H1 (cell line): Measurements from ENCODE around the gene ZNF211. TPM values are rescaled to one million over a fixed set of nuclear protein-coding genes. Genes with fewer than 3 reads are reported as not detected.
A peak's percentile ranks its signal among the peaks of the same experiment; 100 is the strongest.

Source experiments
- BRCA1 ChIP-seq: IDR thresholded peaks from 2 replicates; pipeline ENCODE4 v1.6.1; 2012; ENCODE audit warnings: low read depth, low read length, improper control_type of control experiment
- HDAC2 ChIP-seq, 2 experiments: fragments of 300-600 bp in 1 of 2; sonication (generic) in 1 of 2; IDR thresholded peaks; 2 replicates each; pipeline ENCODE4 v1.6.1; 2011 to 2012; ENCODE audit warnings: low read depth in 2 of 2, low read length in 2 of 2, mild to moderate bottlenecking in 2 of 2, moderate library complexity in 2 of 2, borderline replicate concordance in 1 of 2, inconsistent platforms in 1 of 2
- HDAC6 ChIP-seq: IDR thresholded peaks from one replicate; pipeline ENCODE4 v1.7.1; 2012; ENCODE audit warnings: low read depth, mild to moderate bottlenecking, inconsistent platforms, low read length, moderate library complexity
- RNF2 ChIP-seq: fragments of 200-900, 300-1000 bp; sonication (generic); IDR thresholded peaks from 2 replicates; pipeline ENCODE4 v1.7.1; 2016; ENCODE audit warnings: borderline replicate concordance, low read depth, mild to moderate bottlenecking, antibody characterized with exemption, low read length; ENCODE audit not compliant: poor library complexity, severe bottlenecking; ENCODE audit errors: missing control alignments
- SAP30 ChIP-seq: fragments of 300-600 bp; sonication (generic); IDR thresholded peaks from 2 replicates; pipeline ENCODE4 v1.7.1; 2012; ENCODE audit warnings: low read length, moderate library complexity, mild to moderate bottlenecking, inconsistent platforms; ENCODE audit not compliant: insufficient read depth, insufficient replicate concordance
- YY1 ChIP-seq: IDR thresholded peaks from 2 replicates; pipeline ENCODE4 v1.6.1; 2011; ENCODE audit warnings: low read depth, mild to moderate bottlenecking, low read length
- ZNF274 ChIP-seq: IDR thresholded peaks from 2 replicates; pipeline ENCODE4 v1.7.0; 2012; ENCODE audit warnings: low read length, borderline replicate concordance; ENCODE audit errors: extremely low read depth
- polyA plus RNA-seq, 7 experiments: library from polyadenylated mRNA; depleted of rRNA in 3 of 7; stranded (reverse) in 5 of 7; unstranded in 2 of 7; fragments of >200 nt in 5 of 7; fragments of 200-250 nt in 2 of 7; gene quantifications; 1 replicate in 5 of 7; 2 replicates in 1 of 7; 4 replicates in 1 of 7; pipeline versions ENCODE4 v1.2.1 to v1.2.3, GENCODE V29; 2011 to 2013; ENCODE audit warnings: missing spikeins in 2 of 7, mixed read lengths in 2 of 7
- total RNA-seq: library from RNA; stranded (reverse); fragmentation: NEBNext Ultra II Directional; extraction: Animal tissue kit (Norgen Biotek cat#: 25700); gene quantifications from 2 replicates; pipeline ENCODE4 v1.2.1, GENCODE V29; 2021
- TF ChIP-seq, protein P1 (sequence below): fragments of 300-600 bp; sonication (generic); IDR thresholded peaks from 2 replicates; pipeline ENCODE4 v1.7.1; 2012; ENCODE audit warnings: low read length, moderate library complexity, mild to moderate bottlenecking, inconsistent platforms; ENCODE audit not compliant: insufficient replicate concordance

The ZNF211 gene
- total and polyA plus RNA-seq, 2 of the 8 experiments (the other 6 are each of a cell fraction or from before 2014, with no cell fraction given), result 7.5 to 15.7 TPM

DNA sequence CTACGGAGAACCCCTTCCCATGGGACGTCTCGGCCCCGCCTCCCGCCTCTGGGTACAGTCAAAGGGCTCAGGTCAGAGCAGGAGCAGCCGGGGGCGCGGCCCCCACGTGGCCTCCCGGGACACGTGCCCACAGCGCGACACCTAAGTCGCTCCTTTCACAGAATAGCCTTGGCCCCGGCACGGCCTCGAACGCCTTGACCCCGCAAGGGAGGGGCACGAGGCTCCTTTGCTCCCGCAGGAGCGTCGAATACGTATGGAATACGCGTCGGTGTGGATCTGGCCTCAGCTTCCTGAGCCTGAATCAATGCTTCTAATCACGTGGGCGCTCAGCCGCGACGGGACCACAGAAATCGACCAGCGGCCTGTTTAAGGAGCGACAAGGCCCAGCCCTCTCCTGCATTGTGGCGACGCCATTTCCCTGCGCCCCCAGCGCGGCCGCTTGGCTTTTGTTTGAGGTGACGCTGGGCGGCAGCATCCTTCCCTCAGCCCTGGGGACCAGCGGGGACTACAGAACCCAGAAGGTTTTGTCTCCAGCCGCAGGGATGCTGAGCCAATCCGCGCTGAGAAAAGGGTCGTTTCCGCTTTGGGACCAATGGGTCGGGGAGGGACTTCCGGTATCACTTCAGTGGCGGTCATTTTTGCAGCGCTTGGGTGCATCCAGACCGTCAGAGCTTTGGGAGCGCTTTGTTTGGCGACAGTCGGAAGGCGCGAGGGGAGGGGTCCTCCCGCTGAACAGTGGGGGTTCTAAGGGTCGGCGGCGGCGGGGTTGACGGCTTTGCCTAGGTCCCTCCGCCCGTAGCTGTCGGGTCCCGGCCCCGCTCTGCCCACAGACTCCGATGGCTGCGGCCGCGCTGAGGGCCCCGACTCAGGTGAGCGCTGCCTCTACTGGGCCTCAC lies 49.2 kb upstream of the ZNF211 start, which contains the start of gene ZIK1 (continued):
- TF ChIP-seq SAP30, result peak; percentile 22
- peak; percentile 73; the same call in 1 of the 2 replicates for TF ChIP-seq YY1
- peak in 1 of 2 experiments; percentile 97; a peak in 2 of 4 replicates for TF ChIP-seq HDAC2 (IDR thresholded peaks at IDR 0.05; ENCODE audit: borderline replicate concordance in 1 of 2, low read depth in 2 of 2, low read length in 2 of 2)
- TF ChIP-seq ZNF274, result no peak
- TF ChIP-seq, protein P1, sequence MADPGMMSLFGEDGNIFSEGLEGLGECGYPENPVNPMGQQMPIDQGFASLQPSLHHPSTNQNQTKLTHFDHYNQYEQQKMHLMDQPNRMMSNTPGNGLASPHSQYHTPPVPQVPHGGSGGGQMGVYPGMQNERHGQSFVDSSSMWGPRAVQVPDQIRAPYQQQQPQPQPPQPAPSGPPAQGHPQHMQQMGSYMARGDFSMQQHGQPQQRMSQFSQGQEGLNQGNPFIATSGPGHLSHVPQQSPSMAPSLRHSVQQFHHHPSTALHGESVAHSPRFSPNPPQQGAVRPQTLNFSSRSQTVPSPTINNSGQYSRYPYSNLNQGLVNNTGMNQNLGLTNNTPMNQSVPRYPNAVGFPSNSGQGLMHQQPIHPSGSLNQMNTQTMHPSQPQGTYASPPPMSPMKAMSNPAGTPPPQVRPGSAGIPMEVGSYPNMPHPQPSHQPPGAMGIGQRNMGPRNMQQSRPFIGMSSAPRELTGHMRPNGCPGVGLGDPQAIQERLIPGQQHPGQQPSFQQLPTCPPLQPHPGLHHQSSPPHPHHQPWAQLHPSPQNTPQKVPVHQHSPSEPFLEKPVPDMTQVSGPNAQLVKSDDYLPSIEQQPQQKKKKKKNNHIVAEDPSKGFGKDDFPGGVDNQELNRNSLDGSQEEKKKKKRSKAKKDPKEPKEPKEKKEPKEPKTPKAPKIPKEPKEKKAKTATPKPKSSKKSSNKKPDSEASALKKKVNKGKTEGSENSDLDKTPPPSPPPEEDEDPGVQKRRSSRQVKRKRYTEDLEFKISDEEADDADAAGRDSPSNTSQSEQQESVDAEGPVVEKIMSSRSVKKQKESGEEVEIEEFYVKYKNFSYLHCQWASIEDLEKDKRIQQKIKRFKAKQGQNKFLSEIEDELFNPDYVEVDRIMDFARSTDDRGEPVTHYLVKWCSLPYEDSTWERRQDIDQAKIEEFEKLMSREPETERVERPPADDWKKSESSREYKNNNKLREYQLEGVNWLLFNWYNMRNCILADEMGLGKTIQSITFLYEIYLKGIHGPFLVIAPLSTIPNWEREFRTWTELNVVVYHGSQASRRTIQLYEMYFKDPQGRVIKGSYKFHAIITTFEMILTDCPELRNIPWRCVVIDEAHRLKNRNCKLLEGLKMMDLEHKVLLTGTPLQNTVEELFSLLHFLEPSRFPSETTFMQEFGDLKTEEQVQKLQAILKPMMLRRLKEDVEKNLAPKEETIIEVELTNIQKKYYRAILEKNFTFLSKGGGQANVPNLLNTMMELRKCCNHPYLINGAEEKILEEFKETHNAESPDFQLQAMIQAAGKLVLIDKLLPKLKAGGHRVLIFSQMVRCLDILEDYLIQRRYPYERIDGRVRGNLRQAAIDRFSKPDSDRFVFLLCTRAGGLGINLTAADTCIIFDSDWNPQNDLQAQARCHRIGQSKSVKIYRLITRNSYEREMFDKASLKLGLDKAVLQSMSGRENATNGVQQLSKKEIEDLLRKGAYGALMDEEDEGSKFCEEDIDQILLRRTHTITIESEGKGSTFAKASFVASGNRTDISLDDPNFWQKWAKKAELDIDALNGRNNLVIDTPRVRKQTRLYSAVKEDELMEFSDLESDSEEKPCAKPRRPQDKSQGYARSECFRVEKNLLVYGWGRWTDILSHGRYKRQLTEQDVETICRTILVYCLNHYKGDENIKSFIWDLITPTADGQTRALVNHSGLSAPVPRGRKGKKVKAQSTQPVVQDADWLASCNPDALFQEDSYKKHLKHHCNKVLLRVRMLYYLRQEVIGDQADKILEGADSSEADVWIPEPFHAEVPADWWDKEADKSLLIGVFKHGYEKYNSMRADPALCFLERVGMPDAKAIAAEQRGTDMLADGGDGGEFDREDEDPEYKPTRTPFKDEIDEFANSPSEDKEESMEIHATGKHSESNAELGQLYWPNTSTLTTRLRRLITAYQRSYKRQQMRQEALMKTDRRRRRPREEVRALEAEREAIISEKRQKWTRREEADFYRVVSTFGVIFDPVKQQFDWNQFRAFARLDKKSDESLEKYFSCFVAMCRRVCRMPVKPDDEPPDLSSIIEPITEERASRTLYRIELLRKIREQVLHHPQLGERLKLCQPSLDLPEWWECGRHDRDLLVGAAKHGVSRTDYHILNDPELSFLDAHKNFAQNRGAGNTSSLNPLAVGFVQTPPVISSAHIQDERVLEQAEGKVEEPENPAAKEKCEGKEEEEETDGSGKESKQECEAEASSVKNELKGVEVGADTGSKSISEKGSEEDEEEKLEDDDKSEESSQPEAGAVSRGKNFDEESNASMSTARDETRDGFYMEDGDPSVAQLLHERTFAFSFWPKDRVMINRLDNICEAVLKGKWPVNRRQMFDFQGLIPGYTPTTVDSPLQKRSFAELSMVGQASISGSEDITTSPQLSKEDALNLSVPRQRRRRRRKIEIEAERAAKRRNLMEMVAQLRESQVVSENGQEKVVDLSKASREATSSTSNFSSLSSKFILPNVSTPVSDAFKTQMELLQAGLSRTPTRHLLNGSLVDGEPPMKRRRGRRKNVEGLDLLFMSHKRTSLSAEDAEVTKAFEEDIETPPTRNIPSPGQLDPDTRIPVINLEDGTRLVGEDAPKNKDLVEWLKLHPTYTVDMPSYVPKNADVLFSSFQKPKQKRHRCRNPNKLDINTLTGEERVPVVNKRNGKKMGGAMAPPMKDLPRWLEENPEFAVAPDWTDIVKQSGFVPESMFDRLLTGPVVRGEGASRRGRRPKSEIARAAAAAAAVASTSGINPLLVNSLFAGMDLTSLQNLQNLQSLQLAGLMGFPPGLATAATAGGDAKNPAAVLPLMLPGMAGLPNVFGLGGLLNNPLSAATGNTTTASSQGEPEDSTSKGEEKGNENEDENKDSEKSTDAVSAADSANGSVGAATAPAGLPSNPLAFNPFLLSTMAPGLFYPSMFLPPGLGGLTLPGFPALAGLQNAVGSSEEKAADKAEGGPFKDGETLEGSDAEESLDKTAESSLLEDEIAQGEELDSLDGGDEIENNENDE, result no peak
- no peak for TF ChIP-seq BRCA1
- no peak for TF ChIP-seq HDAC6
- TF ChIP-seq RNF2, result peak; percentile 80
